ENCODE results near the gene AGPAT4.
"Not testable (repeated sequence)": the region's sequence is repeated elsewhere in the genome, so short reads cannot be mapped to it uniquely, and the experiment has no call there.

AGPAT4 gene

DNA sequence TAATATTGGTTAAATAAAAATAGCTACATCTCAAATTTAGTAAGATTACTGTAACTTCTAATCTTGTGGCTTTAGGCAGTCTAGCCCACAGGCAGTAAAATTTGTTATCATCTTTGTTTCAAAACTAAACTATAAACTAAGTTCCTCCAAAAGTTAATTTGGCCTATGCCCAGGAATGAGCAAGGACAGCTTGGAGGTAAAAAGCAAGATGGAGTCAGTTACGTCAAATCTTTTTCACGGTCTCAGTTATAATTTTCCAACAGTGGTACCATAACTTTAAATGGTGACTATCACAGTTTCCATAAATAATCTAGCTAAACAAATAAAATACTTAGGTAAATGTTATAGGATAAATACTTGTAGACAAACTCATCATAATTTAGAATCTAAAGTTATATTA lies 63.0 kb downstream of the AGPAT4 start:
- no peak for DNase-seq (ENCODE audit: low read depth in 4 of 4, low spot score in 1 of 4)

DNA sequence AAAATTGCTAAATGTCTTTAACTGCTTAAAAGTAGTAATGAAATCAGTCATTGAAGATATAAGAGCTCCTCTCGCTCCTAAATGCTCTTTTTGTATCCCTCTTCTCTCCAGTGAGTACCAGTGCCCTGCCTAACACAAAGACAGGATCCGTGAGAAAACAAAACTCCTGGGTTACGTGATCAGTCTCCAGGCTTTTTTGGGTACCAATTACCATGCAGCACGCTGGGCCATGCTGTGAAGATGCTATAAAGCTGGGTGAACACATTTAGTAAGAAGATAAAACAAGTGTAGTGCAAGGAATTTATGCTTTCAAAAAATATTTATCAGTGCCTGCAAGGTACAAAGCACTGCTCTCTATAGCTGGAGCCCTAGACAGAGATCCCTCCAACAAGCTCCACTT lies 66.7 kb downstream of the AGPAT4 start:
- DNase-seq (ENCODE audit: low read depth in 4 of 4, low spot score in 1 of 4), result no peak

DNA sequence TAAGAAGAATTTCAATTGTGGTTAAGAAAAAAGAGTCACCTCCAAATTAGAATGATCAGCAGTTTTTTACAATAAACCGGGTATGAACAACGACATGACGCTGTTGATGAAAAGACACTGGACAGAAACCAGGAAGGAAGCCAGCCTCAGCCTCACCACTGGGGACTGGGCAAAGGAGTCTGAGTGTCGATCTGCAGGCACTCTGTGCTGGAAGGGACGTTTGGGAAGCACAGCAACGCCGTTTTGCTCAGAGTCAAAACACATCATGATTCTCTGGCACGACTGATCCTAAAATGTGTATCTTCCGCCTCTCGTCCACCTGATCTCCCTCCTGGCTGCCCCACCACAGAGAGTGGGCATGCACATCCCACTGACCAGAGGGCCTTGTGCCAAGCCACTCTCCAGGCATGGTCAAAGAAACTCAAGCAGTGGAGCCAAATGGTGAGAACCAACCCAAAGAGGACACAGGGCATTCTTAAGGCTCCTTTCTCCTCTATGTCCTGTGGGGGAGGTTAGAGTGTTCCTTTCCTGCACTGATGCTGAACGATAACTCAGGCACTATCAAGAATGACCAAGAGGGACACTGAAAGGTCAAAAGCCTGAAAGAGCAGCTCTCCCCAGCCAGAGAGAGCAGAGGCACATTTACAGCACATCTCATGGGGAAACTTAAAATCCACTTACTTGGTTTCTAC lies 68.8 kb downstream of the AGPAT4 start:
- no peak for DNase-seq (ENCODE audit: low read depth in 4 of 4, low spot score in 1 of 4)

DNA sequence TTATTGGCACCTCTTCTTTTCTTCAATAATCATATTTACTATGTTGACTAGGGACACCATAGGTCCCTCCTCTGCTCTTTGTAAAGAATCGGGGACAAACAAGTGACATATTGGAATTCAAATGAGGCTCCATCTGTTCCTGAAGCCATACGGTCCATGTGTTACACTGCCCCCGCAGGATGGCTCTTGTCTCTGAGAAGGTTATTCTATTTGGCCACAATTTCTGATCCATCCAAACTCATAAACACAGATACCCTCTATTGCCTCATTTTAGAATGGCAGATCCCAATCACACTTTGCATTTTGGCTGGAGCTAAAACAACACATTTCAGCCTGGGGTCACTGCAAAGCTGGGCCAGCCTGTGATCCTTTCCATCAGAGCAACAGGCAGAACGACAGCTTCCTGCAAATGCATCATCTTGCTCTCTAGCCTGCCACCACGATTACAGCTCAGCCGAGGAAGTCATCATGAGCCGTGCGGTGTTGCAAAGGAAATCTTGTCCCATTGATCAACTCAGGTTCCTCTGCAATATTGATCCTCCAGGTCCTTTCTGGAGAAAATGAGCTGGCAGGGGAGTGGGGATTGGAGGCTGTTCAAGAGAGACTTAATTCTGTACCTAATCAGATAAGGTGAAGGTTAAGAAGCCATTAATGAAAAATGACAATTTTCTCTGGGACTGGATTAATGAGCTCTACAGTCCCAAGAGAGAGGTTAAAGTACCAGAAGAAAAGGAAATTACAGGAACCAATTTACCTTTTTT lies 73.1 kb downstream of the AGPAT4 start:
- DNase-seq (ENCODE audit: low read depth in 4 of 4, low spot score in 1 of 4), result no peak

DNA sequence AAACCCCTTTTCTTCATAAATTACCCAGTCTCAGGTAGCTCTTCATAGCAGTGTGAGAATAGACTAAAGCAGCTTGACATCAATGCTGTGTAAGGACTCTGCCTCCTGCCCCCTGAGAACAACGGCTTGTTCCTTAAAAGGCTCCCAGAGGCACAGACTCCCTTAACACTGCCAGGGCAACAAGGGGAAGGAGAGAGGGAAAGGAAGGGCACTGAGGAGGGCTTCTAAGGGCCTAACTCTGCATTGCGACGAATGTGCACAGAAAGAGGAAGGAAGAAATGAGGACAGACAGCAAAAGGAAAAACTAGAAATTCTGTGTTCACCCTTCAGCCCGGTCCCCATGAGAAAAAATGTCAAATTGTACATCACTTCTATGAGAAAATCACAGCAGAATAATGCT lies 74.0 kb downstream of the AGPAT4 start:
- DNase-seq (ENCODE audit: low read depth in 4 of 4, low spot score in 1 of 4), result no peak

DNA sequence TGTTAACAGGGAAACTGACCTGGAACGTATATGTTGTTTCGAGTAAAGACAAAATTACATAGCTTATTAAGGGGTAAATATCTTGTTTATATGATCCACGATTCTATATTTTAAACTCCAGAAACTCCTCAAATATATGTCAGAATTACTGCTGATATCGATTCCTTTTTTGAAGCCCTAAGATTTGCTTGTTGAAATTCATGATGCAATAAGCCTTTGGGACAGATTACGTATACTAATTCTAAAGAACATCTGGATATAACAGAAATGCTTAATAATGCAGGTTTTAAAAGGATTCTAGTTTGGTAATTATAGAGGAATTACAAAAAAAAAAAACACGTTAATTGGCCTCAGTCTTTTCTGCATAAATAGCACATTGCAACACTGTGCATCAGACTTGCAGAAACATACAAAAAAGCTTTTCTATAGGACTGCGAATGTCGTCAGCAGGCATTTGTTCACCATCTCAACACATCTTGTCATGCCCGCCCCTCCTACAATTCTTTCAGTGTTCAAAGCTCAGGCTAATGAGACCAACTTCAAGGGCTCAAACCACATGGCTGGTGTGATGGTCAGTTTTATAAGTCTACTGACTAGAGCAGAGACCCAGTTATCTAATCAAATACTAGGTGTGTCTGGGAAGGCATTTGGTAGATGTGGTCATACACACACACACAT lies 74.9 kb downstream of the AGPAT4 start:
- no peak for DNase-seq (ENCODE audit: low read depth in 4 of 4, low spot score in 1 of 4)

DNA sequence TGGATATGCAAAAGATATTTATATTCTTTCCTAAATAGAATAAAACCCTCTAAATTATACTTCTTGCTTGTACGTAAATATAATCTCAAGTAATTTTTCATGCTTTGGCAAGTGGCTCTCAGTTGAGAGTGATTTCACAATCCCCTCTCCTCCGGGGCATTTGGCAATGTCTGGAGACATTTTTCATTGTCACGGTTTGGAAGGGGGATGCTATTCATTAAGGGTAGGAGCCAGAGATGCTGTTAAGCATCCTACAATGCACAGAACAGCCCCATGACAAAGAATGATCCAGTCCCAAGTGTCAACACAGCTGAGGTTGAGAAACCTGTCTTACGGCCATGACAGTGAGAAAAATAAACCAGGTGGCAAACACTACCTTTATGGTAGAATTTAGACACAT lies 75.7 kb downstream of the AGPAT4 start:
- no peak for DNase-seq (ENCODE audit: low read depth in 4 of 4, low spot score in 1 of 4)

DNA sequence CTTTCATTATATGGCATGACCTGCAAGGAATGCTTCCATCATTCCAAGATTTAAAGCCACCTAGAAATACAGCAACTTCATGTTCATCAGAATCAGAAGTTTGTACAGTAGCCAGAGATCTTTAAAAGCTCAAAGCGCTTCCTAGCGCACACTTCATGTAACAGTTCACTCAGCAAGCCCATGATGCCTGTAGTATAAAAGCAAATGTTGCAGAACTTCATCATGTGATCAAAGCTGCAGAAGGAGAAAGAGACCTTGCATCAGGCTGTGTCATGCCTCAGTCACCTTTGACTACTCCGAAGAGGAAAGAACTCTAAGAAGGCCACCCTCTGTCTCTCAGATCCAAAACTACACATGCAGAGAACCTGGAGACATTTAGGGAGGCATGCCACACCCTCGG lies 78.5 kb downstream of the AGPAT4 start:
- DNase-seq (ENCODE audit: low read depth in 4 of 4, low spot score in 1 of 4), result no peak

DNA sequence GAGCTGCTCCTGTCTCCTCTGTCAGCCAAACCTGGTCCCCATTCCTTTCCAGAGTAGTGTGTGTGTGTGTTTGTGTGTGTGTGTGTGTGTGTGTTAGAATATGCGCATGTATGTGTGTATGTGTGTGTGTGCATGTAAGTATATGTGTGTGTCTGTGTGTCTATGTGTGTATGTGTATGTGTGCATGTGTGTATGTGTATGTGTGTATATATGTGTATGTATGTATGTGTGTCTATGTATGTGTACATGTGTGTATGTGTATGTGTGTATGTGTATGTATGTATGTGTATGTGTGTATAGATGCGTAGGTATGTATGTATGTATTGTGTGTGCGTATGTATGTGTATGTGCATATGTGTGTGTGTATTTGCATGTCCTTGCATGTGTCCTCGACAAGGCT lies 79.5 kb downstream of the AGPAT4 start:
- DNase-seq (ENCODE audit: low read depth in 4 of 4, low spot score in 1 of 4), result no peak

DNA sequence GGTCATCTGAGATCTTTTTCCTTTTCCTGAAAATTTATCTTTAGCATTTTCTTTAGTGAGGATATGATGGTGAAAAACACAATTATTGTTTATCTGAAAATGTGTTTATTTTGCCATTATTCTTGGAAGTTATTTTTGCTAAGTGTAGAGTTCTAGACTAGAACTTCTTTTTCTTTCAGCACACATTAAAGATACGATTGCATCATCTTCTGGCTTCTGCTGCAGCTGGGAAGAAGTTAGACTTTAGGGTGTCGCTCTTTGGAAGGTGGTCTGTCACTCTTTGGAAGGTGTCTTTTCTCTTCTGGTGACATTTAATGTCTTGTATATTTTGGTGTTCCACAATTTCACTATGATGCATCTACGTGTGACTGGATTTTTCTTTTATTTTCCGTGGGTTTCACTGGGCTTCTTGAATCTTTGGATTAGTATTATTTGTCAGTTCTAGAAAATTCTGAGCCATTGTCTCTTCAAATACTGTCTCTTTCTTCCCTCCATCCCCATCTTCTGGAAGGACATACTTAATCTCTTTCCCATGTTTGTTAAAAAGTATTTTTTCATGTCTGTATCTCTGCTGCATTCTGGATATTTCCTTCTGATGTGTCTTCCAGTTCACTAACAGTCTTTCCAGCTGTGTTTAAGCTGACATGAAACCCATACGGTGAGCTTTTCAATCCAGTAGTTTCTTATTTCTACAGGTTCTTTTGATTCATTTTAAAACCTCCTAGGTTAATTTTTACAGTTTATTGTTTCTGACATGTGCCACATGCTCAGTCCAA lies 81.0 kb downstream of the AGPAT4 start:
- no peak for DNase-seq (ENCODE audit: low read depth in 4 of 4, low spot score in 1 of 4)

DNA sequence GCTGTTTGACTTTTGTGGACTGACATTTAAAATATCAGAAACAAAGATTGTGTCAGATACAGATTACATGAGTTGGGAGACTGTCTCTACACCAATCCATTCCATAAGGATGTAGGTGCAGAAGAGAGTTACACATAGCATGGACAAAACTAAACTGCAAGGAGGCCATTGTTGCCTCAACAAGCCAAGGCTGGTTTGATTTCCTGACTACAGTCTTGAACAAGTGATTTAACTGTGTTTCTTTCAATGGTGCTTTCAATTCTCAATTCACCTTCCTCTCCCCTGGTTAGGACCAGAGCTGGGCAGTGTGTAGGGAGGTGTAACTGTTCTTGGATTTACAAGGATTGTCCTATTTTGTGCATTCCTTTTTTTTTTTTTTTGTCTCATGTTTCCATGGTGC lies 82.2 kb downstream of the AGPAT4 start:
- no peak for DNase-seq (ENCODE audit: low read depth in 4 of 4, low spot score in 1 of 4)

DNA sequence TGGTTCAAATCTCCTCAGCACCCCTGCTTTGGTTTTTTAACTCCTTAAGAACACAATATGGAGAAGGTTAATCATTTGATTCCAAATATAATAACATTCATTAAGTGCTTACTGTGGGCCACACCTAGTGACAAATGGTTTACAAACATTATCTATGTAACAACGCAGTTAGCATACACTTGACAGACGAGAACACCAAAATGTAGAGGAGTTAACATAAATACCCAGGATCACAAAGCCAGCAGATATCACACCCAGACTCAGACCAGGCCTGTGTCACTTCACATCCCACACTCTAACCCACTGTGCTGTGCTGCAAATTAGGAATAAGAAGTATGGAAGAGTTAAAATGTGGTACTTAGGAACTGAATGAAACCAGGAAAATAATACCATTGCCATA lies 82.9 kb downstream of the AGPAT4 start:
- DNase-seq (ENCODE audit: low read depth in 4 of 4, low spot score in 1 of 4), result no peak

DNA sequence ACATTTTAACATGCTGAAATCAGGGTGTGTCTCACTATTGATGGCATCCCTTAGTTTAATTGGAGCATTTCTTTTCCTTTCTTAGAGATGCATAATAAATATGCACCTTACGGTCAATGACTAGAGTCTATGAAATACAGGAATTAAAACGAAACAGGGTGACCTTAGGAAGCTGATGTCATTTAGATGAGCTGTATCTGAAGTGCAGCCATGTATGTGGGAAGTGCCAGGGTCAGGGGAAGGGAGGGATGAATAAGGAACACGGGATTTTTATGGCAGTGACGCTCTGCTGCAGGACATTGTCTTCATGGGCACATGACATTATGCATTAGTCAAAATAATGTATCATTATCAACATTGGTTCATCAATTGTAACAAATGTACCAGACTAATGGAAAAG lies 84.0 kb downstream of the AGPAT4 start:
- no peak for DNase-seq (ENCODE audit: low read depth in 4 of 4, low spot score in 1 of 4)

DNA sequence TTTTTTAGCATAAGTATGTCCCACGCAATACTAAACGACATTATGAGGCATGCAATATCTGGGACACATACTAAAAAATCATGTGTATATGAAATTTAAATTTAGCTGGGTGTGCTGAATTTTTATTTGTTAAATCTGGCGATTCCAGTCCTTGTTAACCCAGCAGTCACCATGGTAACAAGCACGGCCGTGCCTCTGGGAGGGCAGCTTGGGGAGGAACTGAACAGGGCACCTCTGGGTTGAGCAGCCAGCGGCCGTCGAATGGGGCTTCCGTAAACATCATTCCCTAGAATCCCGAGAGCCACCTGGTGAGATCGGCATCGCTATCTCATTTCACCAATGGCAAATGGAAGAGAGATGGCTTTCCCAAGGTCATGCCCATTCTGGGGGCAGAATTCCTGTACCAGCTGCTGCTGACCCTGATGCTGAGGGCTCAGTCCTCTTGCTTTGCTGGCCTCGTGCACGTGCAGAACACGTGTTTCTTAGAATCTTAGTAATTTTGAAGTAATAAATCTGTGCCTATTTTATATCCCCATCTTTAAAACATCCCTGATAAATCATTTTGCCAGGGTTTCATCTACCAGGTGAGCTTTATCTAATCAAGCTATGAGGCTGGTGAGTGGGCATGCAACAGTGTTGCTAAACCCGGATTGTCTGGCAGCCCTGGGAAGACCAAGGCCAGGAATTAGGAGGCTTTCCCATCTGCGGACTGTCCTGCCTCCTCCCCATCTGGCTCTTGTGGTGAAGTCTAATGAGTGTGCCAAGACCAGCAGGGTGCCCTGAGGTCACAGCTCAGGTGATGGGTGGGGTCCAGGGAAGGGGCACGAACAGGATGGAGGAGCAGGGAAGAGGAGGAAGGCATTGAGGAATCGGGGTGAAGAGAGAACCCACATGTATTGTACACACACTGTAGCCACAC lies 85.1 kb downstream of the AGPAT4 start:
- DNase-seq (ENCODE audit: low read depth in 4 of 4, low spot score in 1 of 4), result no peak

DNA sequence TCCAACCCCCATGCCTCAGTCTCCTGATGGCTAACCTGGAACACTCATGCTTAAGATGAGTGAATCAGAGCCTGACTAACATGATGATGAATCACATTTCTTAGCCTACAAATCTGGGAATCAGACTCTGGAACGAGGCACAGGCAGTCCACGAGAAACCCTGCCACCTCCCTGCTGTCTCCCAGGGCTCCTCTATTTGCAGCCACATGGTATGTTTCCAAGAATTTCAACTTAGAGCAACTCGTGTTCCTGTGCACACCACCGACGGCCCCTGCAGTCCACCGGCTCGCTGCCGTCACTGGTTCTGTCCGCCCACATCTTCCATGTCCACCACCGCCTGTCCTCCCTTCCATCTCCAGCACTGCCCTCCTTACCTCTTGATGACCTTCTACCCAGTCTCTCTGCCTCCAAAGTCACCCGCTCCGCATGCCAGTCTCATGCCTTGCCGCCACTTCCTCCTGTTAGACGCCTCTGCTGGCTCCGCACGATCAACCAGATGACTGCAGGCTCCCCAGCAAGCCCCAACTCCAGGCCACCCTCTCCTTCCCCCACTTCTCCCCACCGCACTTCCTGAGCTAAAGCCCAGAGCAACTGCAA lies 87.6 kb downstream of the AGPAT4 start:
- DNase-seq (ENCODE audit: low read depth in 4 of 4, low spot score in 1 of 4), result no peak

DNA sequence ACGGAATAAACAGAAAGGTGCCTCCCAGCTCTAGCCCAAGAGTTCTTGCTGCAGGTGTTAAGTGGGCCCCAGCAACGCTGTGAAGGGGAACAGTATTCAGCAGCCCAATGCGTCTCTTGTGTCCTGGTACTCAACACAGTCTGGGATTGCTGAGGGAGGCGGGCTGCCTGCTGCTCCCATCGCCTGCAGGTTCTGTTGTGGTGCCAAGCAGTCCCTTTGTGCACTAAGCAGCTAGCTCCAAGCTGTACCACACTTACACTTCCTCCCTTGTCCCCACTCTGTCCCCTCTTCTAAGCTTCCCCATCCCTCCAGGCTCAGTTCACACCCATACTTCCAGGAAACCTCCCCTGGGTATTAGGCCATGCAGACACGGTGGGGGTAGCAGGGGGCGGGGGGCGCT lies 92.7 kb downstream of the AGPAT4 start:
- no peak for DNase-seq (ENCODE audit: low read depth in 4 of 4, low spot score in 1 of 4)

DNA sequence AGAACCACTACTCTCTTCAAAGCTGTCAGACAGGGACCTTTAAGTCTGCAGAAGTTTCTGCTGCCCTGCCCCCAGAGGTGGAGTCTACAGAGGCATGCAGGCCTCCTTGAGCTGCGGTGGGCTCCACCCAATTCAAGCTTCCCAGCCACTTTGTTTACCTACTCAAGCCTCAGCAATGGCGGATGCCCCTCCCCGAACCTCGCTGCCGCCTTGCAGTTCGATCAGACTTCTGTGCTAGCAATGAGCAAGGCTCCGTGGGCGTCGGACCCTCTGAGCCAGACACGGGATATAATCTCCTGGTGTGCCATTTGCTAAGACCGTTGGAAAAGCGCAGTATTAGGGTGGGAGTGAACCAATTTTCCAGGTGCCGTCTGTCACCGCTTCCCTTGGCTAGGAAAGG lies 95.7 kb downstream of the AGPAT4 start:
- not testable (repeated sequence) for DNase-seq (ENCODE audit: low read depth in 4 of 4, low spot score in 1 of 4)

DNA sequence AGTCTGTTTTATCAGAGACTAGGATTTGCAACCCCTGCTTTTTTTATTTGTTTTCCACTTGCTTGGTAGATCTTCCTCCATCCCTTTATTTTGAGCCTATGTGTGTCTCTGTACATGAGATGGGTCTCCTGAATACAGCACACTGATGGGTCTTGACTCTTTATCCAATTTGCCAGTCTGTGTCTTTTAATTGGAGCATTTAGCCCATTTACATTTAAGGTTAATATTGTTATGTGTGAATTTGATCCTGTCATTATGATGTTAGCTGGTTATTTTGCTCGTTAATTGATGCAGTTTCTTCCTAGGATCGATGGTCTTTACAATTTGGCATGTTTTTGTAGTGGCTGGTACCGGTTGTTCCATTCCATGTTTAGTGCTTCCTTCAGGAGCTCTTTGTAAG lies 97.4 kb downstream of the AGPAT4 start:
- DNase-seq (ENCODE audit: low read depth in 4 of 4, low spot score in 1 of 4), result not testable (repeated sequence)

DNA sequence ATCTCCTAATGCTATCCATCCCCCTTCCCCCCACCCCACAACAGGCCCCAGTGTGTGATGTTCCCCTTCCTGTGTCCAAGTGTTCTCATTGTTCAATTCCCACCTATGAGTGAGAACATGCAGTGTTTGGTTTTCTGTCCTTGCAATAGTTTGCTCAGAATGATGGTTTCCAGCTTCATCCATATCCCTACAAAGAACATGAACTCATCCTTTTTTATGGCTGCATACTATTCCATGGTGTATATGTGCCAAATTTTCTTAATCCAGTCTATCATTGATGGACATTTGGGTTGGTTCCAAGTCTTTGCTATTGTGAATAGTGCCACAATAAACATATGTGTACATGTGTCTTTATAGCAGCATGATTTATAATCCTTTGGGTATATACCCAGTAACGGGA lies 101.1 kb downstream of the AGPAT4 start:
- not testable (repeated sequence) for DNase-seq (ENCODE audit: low read depth in 4 of 4, low spot score in 1 of 4)

DNA sequence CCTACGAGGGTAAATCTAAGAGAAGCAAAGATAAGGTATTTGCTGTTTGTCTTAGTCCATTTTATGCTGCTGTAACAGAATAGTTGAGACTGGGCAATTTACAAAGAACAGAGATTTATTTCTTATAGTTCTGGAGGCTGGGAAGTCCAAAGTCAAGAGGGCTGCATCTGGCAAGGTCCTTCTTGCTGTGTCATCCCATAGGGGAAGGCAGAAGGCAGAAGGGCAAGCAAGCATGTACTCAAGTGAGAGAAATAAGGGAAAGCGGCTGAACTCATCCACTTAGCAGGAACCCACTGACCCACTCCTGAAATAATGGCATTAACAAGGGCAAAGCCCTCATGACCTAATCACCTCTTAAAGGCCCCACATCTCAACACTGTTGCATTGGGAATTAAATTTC lies 102.7 kb downstream of the AGPAT4 start:
- DNase-seq (ENCODE audit: low read depth in 4 of 4, low spot score in 1 of 4), result no peak
